WTC11 (cell line): ENCODE results near the gene MICAL3.

ENCODE experiments used
- ATF2 ChIP-seq: sonication (generic); formaldehyde crosslinking; IDR thresholded peaks from 2 replicates; pipeline ENCODE4 v1.8.1; 2022; ENCODE audit warnings: low read depth, missing genetic modification reagents, borderline replicate concordance
- ATF3 ChIP-seq: sonication (generic); formaldehyde crosslinking; conservative IDR thresholded peaks from 2 replicates; pipeline ENCODE4 v1.8.1; 2022; ENCODE audit warnings: mild to moderate bottlenecking, missing genetic modification reagents
- CBFB ChIP-seq: sonication (generic); formaldehyde crosslinking; IDR thresholded peaks from 2 replicates; pipeline ENCODE4 v1.8.1; 2022; ENCODE audit warnings: mild to moderate bottlenecking, low read depth, missing genetic modification reagents
- CREM ChIP-seq: sonication (generic); formaldehyde crosslinking; IDR thresholded peaks from 2 replicates; pipeline ENCODE4 v1.8.1; 2022; ENCODE audit warnings: mild to moderate bottlenecking, missing genetic modification reagents, moderate library complexity
- CTCF ChIP-seq: fragments of 200-600 bp; IDR thresholded peaks from 2 replicates; pipeline ENCODE4 v1.8.0; 2022; ENCODE audit warnings: antibody characterized with exemption
- MAX ChIP-seq: sonication (generic); formaldehyde crosslinking; IDR thresholded peaks from 2 replicates; pipeline ENCODE4 v1.8.0; 2022; ENCODE audit warnings: mild to moderate bottlenecking, missing genetic modification reagents
- NR2C2 ChIP-seq: sonication (generic); formaldehyde crosslinking; IDR thresholded peaks from 2 replicates; pipeline ENCODE4 v1.8.0; 2022; ENCODE audit warnings: mild to moderate bottlenecking, missing genetic modification reagents
- TEAD4 ChIP-seq: sonication (generic); formaldehyde crosslinking; IDR thresholded peaks from 2 replicates; pipeline ENCODE4 v1.8.0; 2022; ENCODE audit warnings: mild to moderate bottlenecking, missing genetic modification reagents
- USF1 ChIP-seq: sonication (generic); formaldehyde crosslinking; IDR thresholded peaks from 2 replicates; pipeline ENCODE4 v1.8.0; 2022; ENCODE audit warnings: mild to moderate bottlenecking, missing genetic modification reagents
- USF2 ChIP-seq: sonication (generic); formaldehyde crosslinking; IDR thresholded peaks from 2 replicates; pipeline ENCODE4 v1.8.1; 2023; ENCODE audit warnings: mild to moderate bottlenecking, missing genetic modification reagents, moderate library complexity

GRCh38 chr22:17864398-17865182 is 159.8 kb downstream of the MICAL3 start:
- TF ChIP-seq CREM (CRISPR knock-in tag) (no peak), CTCF (no peak), TEAD4 (no peak), USF2 (CRISPR knock-in tag) (no peak), MAX (no peak), NR2C2 (CRISPR knock-in tag) (no peak), USF1 (CRISPR knock-in tag) (no peak), ATF3 (CRISPR knock-in tag) (no peak), ATF2 (CRISPR knock-in tag) (no peak), CBFB (CRISPR knock-in tag) (no peak)
